HG02571 (cell line): Measurements from ENCODE around the gene ANKK1.

ENCODE experiments used
- ATAC-seq: cut with Tn5 transposase; IDR thresholded peaks from one replicate; pipeline ENCODE4 v1.9.1; 2021; ENCODE audit warnings: mild to moderate bottlenecking, moderate library complexity; ENCODE audit not compliant: unreplicated experiment

Gene ANKK1, protein sequence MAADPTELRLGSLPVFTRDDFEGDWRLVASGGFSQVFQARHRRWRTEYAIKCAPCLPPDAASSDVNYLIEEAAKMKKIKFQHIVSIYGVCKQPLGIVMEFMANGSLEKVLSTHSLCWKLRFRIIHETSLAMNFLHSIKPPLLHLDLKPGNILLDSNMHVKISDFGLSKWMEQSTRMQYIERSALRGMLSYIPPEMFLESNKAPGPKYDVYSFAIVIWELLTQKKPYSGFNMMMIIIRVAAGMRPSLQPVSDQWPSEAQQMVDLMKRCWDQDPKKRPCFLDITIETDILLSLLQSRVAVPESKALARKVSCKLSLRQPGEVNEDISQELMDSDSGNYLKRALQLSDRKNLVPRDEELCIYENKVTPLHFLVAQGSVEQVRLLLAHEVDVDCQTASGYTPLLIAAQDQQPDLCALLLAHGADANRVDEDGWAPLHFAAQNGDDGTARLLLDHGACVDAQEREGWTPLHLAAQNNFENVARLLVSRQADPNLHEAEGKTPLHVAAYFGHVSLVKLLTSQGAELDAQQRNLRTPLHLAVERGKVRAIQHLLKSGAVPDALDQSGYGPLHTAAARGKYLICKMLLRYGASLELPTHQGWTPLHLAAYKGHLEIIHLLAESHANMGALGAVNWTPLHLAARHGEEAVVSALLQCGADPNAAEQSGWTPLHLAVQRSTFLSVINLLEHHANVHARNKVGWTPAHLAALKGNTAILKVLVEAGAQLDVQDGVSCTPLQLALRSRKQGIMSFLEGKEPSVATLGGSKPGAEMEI

DNA sequence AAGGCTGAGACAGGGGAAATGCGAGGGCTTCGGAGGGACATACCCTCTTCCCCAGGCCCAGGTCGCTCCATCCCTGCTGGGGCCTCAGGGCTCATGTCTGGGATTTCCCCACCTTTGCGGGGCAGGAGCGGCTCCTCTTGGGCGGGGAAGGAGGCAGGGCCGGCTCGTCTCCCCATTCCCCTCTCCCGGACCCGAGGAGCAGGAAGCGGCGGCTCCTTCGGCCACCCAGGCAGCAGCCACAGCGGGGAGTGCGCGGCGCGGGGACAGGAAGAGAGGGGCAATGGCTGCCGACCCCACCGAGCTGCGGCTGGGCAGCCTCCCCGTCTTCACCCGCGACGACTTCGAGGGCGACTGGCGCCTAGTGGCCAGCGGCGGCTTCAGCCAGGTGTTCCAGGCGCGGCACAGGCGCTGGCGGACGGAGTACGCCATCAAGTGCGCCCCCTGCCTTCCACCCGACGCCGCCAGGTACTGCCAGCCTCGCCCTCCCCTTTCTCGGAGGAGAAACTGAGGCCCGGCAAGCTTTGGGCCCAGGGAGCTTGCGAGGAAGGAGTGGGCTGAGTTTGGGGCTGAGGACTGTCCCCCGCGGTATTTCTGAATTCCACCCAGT, at the start of gene ANKK1:
ANKK1 (plus strand) TSS at position 175 of the 607 bp plus-strand sequence; CDS start at position 281, 106 bp downstream.
- no peak for ATAC-seq

DNA sequence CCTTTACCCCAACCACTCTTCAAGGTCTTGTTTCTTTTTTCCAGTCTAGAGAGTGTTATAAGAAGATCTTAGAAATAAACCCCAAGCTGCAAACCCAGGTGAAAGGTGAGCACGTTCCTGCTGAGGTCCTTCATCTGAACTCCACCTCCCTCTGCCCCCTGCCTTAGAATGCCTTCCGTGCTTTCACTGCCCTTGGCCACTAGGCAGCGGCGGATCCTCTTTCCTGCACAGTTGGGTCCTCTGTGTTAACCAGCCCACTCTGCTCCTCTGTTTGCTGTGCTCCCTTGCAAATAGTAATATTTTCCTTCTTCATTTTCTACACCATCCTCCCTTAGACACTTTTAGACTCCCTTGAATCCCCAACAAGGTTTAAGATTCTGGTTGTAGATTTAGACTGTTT, 48.8 kb upstream of the ANKK1 start:
- no peak for ATAC-seq

DNA sequence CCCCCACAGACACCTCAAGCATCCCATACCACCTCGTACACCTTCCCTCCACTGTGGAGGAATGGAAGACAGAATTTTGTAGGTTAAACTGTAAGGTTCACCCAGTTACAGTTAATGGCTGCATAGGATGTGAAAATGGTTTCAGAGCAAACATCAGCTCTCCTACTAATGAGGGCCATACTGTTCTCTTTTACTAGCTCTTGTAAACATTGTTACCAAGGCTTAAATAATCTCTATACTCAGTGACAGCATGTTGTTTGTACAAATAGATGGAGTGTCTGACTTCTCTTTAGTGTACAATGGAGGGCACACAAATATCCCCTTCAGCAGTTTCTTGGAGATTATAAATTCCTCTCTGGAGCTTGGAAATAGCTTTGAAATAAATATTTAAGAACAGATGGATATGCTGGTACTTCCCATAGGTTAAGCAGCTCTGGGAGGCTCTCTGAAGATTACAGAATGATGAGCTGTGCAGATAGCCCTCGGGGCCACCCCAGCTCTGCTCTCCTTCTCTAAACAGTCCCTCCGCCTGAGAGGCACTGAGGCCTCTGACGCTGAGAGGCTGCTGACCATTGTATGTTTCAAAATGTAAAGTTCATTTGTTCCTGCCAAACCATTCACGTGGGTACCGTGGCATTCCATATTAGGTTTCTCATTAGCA, 47.5 kb upstream of the ANKK1 start:
- no peak for ATAC-seq

DNA sequence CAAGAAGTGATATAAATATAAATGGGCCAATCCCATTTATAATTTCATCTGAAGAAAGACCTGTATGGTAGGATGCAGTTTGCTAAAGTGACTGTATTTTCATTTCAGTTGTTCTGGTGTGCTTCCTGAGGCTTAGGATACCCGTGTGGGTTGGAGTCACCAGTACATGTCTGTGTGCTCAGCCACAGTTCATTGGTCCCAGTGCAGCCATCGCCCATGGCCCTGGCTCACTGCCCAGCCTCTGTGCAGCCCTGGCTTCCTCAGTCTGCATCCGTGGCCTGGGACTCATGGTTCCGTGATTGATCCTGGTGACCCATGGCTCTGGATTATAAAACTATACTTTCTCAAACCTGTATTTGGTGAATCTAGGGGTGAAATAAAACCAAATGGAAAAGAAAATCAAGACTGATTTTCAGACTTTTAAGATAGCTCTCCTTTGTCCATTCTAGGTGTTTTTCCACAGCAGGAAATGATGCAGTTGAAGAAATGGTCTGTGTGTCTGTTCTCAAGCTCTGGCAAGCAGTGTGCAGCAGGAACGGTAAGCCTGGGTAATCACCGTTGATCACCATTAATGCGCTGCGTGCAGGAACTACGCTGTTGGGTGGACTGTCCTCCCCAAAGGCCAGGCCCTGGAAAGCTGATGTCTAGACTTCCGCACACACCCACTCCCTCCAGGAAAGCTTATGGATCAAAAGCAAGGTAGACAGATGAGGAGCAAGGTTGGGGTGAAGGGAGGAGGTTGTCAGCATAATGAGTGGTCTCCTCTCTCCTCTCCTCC, 46.0 kb upstream of the ANKK1 start:
- no peak for ATAC-seq

DNA sequence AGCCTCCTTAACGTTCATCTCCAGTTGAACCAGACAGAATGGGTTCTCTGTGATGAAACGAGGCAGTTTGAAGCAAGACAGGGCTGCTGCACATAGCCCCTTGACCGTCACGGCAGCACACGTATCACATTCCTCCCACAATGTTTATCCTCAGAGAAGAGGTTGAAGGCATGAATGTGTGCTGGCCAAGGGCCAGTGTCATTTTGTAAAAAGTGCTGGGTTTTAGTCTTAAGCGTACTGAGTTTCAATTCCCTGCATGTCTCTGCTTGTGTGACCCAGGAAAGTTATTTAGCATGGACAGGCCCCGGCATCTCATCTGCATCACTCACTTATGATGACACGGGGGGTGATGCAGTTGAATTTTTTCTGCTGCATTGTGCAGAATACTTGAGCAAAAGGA, 41.6 kb upstream of the ANKK1 start:
- no peak for ATAC-seq

DNA sequence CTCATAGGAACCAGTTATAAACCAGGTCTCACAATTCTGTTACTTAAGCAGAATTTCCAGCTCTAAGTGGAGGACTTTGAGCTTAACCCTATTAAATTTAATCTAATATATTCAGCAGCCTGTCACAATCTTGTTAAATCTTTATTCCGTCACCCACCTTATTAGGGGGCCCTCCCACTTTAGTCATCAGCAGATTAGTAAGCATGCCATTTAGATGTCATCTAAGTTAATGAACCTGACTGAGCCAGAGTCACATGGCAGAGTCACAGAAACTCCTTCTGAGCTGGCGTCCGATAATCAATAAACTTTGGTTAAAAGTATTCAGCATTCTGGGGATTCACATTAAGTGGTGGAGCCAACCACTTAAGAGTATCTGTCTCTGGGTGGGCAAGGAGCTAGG, 38.1 kb upstream of the ANKK1 start:
- no peak for ATAC-seq

DNA sequence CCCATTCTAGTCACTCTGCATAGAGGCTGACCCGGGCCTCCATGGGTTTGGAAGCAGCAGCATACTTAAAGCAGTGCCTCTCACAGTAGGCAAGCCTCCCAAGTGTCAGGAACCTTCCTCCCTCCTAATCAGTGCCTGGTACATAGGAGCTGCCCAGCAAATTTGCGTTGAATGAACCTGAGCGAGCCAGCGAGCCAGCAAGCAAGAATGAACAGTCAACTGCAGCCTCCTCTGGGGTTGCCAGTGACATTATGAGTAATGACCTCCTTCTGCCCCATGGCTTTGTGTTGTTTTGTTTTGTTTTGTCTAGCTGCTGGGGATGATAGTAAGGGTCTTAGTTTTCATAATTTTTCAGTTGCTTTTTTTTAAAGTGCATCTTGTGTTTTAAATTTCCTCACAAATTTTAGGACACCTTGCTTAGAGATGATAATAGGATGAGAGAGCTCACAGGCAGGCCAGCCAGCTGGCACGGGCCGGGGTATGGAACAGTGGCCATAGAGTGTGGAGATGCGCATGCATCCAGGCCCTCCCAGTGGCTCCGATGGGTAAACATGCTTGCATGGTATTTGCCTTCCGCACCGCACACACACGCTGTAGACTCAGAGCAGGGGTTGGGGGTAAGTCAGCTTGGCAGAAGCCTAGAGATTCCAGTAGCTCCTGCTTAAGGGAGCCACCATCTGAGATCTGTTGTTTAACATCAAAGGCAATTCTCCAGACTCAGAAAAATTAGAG, 37.1 kb upstream of the ANKK1 start:
- ATAC-seq, result no peak

DNA sequence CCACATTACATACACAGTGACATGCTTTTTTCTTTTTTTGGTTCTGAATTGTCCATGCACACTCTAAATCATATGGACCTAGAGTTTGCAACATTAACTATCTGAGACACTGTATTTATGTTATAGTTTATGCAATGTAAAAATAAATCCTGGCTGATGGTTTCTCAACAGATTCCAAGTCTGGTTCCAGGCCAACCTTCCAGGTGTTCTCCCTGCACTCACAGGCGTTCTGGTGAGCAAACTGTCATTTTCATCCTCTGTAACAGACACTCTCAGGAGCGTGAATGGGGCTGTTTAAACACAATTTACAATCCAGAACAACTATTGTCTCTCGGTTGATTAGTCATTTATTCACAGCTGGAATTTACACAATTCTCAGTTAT, 36.5 kb upstream of the ANKK1 start:
- no peak for ATAC-seq

DNA sequence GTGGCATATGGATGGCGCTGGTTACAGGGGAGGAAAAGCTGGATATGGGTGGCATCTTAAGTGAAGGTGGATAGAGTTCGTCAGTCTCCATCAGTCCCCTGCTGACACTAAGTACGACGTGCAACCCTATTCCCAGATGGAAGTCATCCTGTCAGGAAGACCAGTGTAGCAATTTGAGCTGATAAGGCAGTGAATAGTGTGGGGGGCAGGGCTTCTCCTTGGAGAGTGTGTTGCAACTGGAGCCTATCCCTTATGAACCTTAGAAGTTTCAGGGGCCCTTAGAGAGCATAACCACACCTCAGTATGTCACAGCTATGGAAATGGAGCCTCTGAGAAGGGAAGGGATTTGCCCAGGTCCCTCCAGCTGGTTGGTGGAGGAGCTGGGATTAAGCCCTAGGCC, 36.1 kb upstream of the ANKK1 start:
- no peak for ATAC-seq

DNA sequence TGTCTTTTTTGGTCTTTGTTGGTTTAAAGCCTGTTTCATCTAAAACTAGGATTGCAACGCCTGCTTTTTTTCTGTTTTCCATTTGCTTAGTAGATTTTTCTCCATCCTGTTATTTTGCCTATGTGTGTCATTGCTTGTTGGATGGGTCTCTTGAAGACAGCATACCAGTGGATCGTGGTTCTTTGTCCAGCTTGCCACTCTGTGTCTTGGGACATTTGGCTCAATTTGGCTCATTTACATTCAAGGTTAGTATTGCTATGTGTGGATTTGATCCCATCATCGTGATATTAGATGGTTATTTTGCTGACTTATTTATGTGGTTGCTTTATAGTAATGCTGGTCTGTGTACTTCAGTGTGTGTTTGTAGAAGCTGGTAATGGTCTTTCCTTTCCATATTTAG, 31.4 kb upstream of the ANKK1 start:
- no peak for ATAC-seq

DNA sequence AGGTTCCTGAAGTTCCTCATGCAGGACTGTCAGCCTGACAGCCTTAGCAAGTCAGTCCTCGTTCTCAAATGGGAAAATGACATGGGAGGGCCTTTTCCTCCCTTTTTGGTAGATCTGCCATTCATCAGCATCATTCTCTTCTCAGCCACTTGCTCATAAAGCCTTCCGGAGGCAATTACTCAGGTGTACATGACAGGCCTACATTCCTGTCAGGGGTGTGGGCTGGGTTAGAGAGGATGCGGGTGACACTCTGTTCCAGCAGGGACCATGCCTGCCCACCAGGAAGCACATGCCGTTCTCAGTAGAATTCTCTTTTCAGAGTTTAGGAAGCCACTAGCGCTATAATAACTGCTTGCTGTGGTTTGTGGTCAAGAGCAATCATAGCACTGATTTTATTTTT, 24.2 kb upstream of the ANKK1 start:
- no peak for ATAC-seq

DNA sequence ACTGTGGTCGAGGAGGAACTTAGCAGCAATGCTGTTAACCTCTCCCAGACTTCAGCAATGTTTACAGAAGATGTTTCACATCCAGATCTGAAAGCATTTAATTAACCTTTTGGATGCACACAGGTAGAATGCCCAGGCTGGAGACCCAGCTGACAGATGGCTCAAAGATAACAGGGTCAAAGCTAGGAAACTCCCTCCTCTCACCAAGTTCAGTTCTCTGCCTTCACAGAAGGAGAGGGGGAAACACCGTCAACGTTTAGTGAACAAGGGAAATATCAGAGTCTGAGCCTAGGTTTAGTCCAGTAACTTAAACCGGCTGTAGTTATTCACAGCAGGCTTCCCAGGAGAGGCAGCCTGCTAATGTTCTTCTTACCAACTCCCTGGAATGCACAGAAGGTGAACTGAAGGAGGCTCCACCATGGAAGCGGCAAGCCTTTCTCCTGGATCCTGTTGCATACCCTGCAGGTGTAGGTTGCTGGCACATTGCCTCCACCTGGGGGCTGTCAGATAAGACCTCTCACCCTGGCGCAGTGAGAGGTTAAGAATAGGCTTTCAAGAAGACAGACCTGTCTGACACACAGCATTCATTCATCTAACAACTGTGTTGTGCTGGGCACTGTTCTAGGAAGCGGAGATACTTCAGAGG, 23.5 kb upstream of the ANKK1 start:
- ATAC-seq, result no peak

DNA sequence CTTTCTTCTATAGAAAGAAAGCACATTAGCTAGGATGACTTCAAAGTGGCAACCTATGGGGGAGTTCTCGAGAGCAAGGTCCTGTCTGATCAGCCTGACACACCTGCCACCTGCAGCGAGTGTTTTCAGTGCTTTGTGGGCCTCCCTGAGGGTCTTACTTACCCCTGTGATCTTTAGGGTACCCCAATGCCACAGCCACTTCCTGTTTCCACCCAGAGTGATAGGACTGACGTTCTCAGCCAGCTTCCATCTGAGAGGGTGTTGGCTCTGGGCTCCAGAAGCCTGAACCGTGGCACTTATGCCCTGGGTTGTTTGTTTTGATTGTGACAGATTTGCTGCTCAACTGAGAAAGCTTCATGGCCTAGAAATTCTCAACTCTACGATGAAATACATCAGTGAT, 21.7 kb upstream of the ANKK1 start:
- ATAC-seq, result no peak

DNA sequence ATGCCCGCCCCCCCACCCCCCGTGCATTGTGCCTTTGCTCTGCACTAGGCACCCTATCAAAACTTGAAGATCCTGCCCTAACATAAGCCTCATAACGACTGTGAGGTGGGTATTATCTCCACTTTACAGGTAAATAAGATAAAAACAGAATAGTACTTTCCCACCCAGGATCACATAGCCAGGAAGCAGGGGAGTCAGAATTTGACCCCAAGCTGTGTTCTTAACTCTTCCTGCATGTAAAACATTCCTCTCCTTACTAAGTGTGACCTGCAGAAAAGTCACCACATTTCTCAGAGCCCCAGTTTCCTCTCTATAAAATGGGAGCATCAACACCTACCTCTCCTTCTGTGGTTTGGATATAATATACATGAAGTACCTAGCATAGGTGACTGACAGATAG, 18.2 kb upstream of the ANKK1 start:
- no peak for ATAC-seq

DNA sequence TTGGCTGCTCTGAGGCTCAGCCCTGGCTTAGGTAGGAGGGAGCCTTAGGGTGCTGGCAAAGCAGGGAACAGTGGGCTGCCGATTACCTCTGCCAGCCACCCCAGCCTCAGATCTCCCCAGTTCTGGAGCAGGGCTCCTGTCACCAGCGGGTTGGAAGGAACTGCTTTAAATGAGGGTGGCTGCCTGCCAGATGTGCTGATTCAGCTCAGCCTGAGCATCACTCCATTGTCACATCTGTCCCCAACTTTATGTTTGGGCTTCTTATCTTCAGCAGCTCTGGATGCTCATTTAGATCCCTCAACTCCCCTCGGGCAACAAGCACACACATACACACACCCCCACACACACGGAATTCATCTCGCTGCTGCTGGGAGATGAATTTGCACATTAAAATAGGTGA, 16.9 kb upstream of the ANKK1 start:
- ATAC-seq, result no peak

DNA sequence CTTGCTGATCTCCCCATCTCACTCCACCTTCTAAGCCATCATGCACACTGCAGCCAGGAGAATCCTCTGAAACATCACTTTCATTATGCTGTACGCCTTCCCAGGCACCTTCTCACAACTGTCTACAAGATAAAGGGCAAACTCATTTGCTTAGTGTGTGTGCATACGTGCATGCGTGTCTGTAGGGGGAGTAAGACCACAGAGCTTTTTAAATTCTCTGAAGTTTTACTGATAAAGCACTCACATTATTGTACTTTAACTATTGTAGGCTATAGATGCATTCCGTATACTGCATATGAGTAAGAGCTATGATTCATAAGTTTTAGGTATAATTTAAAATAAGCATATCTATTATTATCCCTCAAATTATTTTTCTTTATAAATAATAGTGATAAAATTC, 15.3 kb upstream of the ANKK1 start:
- no peak for ATAC-seq

DNA sequence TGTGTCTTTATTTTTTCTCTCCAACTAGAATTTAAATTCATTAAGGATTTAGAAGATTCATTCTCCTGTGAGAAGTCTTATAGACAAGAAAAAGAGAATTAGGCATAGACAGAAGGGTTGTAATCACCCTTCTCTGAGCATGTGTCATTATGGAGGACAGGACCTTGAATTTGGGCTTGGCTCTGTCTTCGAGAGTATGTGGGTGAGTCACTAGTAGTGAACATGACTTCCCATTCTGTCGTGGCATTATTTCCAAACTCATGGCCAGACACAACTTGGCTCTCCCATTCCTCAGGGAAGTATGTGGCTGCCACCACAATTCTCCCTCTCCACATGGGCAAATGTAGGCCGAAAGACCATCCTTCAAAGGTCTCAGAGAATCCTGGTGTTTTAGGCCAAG, 14.3 kb upstream of the ANKK1 start:
- no peak for ATAC-seq

DNA sequence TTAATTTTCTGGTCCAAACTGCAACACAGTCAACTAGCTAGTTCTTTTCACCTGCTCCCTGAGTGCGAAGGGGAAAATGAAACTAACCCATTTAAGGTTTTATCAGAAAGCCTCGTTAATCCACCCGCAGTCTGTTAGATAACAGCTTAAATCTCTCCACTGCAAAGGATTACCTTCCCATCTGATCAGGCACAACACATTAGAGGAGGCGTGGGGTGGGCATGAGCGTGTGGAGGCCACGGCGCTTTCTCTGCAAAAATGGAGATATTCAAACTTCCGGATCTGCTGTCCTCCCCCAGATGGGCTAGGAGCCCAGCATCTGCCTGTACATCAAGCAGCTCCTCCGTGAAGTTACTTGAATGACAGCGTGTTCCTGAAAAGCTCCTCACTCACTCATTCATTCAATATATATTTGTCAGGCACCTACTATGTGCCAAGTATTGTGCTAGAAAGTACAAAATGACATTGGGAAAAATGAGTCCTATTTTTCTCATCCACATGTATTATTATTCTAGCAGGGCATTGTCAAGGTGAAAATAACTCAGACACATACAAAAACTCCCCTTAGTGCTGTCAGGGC, 13.5 kb upstream of the ANKK1 start:
- no peak for ATAC-seq

DNA sequence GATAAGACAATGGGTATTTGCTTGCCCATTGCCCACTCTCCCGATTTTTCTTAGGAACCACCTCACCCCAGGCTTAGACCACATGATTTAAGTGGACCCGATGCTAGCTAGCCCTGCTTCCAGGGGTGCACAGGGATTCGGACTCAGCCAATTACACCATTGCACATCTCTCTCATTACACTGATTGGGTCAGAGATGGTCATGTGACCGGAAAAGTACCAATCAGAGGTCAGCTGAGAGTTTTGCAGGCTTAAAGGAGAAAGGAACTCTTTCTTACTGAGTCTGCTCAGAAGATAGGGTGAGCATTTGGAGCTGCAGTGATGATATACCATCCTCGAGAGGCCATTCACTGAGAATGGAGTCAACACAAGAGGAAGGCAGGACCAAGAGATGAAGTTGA, 12.2 kb upstream of the ANKK1 start:
- ATAC-seq, result no peak
